Cortex of kidney (tissue), 1 donor: ENCODE results near the gene SYCP3.
"Not testable (repeated sequence)": the region's sequence is repeated elsewhere in the genome, so short reads cannot be mapped to it uniquely, and the experiment has no call there.

Experiments used
- DNase-seq: peaks from one replicate; lab custom pipeline; 2025; lab: John Stamatoyannopoulos, UW

SYCP3 gene

GRCh38 chr12:101713059-101713682, 26.1 kb downstream of the SYCP3 start:
- DNase-seq: no peak

GRCh38 chr12:101710288-101710687, 29.0 kb downstream of the SYCP3 start:
- no peak for DNase-seq

GRCh38 chr12:101707131-101707782, 32.0 kb downstream of the SYCP3 start:
- DNase-seq: no peak

- no peak for DNase-seq
These were observed 32.9 kb downstream of the SYCP3 start for GRCh38 chr12:101706403-101706802.

- no peak for DNase-seq
These were observed 35.8 kb downstream of the SYCP3 start for GRCh38 chr12:101703487-101703886.

GRCh38 chr12:101700299-101700820, 38.9 kb downstream of the SYCP3 start:
- no peak for DNase-seq

- DNase-seq: no peak
These were observed 40.4 kb downstream of the SYCP3 start for GRCh38 chr12:101698800-101699347.

GRCh38 chr12:101697930-101698799, 41.1 kb downstream of the SYCP3 start:
- DNase-seq: peak; percentile 33

- no peak for DNase-seq
These were observed 41.9 kb downstream of the SYCP3 start, which contains the start of gene CHPT1 for GRCh38 chr12:101697197-101697929. TSS of gene CHPT1 (plus strand) at chr12:101697640. CDS start at chr12:101697862, 222 bp downstream.

- DNase-seq: no peak
These were observed 42.7 kb downstream of the SYCP3 start for GRCh38 chr12:101696251-101697196.

GRCh38 chr12:101695706-101696105, 43.6 kb downstream of the SYCP3 start:
- no peak for DNase-seq

- no peak for DNase-seq
These were observed 44.3 kb downstream of the SYCP3 start for GRCh38 chr12:101694986-101695385.

GRCh38 chr12:101694297-101694848, 44.9 kb downstream of the SYCP3 start:
- DNase-seq: no peak

- DNase-seq: no peak
These were observed 47.7 kb downstream of the SYCP3 start for GRCh38 chr12:101691503-101692096.

GRCh38 chr12:101690544-101691098, 48.6 kb downstream of the SYCP3 start:
- DNase-seq: no peak

GRCh38 chr12:101686176-101686575, 53.1 kb downstream of the SYCP3 start:
- no peak for DNase-seq

GRCh38 chr12:101685092-101685491, 54.2 kb downstream of the SYCP3 start:
- DNase-seq: no peak

GRCh38 chr12:101681627-101682026, 57.6 kb downstream of the SYCP3 start:
- DNase-seq: not testable (repeated sequence)

- DNase-seq: no peak
These were observed 58.6 kb downstream of the SYCP3 start for GRCh38 chr12:101680647-101681046.
